ENCODE results near the gene CDC23. TPM values are rescaled to one million over a fixed set of nuclear protein-coding genes. Genes with fewer than 3 reads are reported as not detected.

The CDC23 gene
- total RNA-seq, 2 experiments from 2014 or later, result 45.0 to 46.7 TPM

DNA sequence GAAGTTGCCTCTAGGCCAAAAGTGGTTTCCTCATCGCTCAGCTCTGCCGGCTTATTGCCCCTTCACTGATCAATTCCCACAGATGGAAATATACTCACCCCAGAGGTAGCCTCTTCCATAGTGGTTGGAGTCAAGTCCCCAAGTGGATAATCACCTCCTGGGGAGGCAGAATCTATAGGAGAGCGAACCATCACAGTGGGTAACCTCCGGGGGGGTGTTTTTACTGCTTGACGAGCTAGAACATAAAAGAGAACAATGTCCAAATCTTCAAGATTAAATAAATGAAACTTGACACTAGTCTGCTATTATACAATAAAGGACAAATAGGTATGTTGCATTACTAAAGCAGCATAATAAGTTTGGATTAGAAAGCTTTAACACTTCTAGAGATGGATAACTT is 44.0 kb downstream of the CDC23 start:
- no peak for DNase-seq (ENCODE audit: low spot score)
- no peak overlapping the region for H2AFZ ChIP-seq (ENCODE audit: low read length)
- no peak overlapping the region for H3K4me3 ChIP-seq (ENCODE audit: low read depth, low read length, poor library complexity, severe bottlenecking)
- ChIA-PET POLR2A (interaction anchor here (1.2 kb wide), 1 partner anchor 18 kb away, joined by 4 read pairs; no protein-coding TSS in a partner anchor), CTCF (ENCODE audit: unreplicated experiment) (no interaction called here)
- no peak overlapping the region for H3K4me2 ChIP-seq (ENCODE audit: low read length)
- no peaks in the 10 kb centered on the region for H3K9me2 ChIP-seq (ENCODE audit: insufficient read depth, low read length)
- H3K9me3 ChIP-seq (ENCODE audit: low read length), result no peaks in the 10 kb centered on the region
- intact Hi-C loops (cut with micrococcal nuclease; ENCODE audit: unreplicated experiment), result no loop called here
- H3K4me1 ChIP-seq (ENCODE audit: insufficient read depth, low read length, poor library complexity, severe bottlenecking), result no peaks in the 10 kb centered on the region
- H3K36me3 ChIP-seq (ENCODE audit: insufficient read depth, low read length), result peaks cover 97% of the 10 kb centered on the region
- TF ChIP-seq EZH2phosphoT487 (IDR thresholded peaks at IDR 0.05; ENCODE audit: borderline replicate concordance, low read depth, low read length), result no peak
- TF ChIP-seq, protein P1, sequence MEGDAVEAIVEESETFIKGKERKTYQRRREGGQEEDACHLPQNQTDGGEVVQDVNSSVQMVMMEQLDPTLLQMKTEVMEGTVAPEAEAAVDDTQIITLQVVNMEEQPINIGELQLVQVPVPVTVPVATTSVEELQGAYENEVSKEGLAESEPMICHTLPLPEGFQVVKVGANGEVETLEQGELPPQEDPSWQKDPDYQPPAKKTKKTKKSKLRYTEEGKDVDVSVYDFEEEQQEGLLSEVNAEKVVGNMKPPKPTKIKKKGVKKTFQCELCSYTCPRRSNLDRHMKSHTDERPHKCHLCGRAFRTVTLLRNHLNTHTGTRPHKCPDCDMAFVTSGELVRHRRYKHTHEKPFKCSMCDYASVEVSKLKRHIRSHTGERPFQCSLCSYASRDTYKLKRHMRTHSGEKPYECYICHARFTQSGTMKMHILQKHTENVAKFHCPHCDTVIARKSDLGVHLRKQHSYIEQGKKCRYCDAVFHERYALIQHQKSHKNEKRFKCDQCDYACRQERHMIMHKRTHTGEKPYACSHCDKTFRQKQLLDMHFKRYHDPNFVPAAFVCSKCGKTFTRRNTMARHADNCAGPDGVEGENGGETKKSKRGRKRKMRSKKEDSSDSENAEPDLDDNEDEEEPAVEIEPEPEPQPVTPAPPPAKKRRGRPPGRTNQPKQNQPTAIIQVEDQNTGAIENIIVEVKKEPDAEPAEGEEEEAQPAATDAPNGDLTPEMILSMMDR (conservative IDR thresholded peaks at IDR 0.05; ENCODE audit: low read length), result no peak
- H3K27ac ChIP-seq (ENCODE audit: low read depth, low read length, poor library complexity, severe bottlenecking), result no peak overlapping the region
- BruUV-seq (replicated peaks), result no TSS peak
- H4K20me1 ChIP-seq (ENCODE audit: insufficient read depth, low read length), result no peaks in the 10 kb centered on the region; the same call in 1 of the 2 replicates
- H3K79me2 ChIP-seq (ENCODE audit: insufficient read depth, low read depth, low read length), result no peaks in the 10 kb centered on the region

- CTCF ChIA-PET (ENCODE audit: unreplicated experiment), result no interaction called here
These were observed 49.4 kb downstream of the CDC23 start for GRCh38 chr5:138163721-138164120.

GRCh38 chr5:138160706-138161105 is 52.4 kb downstream of the CDC23 start:
- no peaks in the 10 kb centered on the region for H3K9me2 ChIP-seq (ENCODE audit: insufficient read depth, low read length)
- no peak for DNase-seq (ENCODE audit: low spot score)
- CTCF ChIA-PET (ENCODE audit: unreplicated experiment), result no interaction called here
- no peaks in the 10 kb centered on the region for H4K20me1 ChIP-seq (ENCODE audit: insufficient read depth, low read length)
- no peaks in the 10 kb centered on the region for H3K79me2 ChIP-seq (ENCODE audit: insufficient read depth, low read depth, low read length)
- no TSS peak for BruUV-seq (replicated peaks)
- H3K36me3 ChIP-seq (ENCODE audit: insufficient read depth, low read length), result peaks cover 95% of the 10 kb centered on the region
- TF ChIP-seq, protein P1 (conservative IDR thresholded peaks at IDR 0.05; ENCODE audit: low read length), result no peak
- no peak for TF ChIP-seq EZH2phosphoT487 (IDR thresholded peaks at IDR 0.05; ENCODE audit: borderline replicate concordance, low read depth, low read length)
- no peak overlapping the region for H3K4me2 ChIP-seq (ENCODE audit: low read length)
- no peaks in the 10 kb centered on the region for H3K9me3 ChIP-seq (ENCODE audit: low read length)
- no peak overlapping the region for H3K4me3 ChIP-seq (ENCODE audit: low read depth, low read length, poor library complexity, severe bottlenecking)
- H3K27ac ChIP-seq (ENCODE audit: low read depth, low read length, poor library complexity, severe bottlenecking), result no peak overlapping the region
- no peaks in the 10 kb centered on the region for H3K4me1 ChIP-seq (ENCODE audit: insufficient read depth, low read length, poor library complexity, severe bottlenecking)
- POLR2A ChIA-PET, result interaction anchor here (1.0 kb wide), 1 partner anchor 11 kb away, joined by 3 read pairs; no protein-coding TSS in a partner anchor
- H2AFZ ChIP-seq (ENCODE audit: low read length), result no peak overlapping the region
- intact Hi-C loops (cut with micrococcal nuclease; ENCODE audit: unreplicated experiment), result no loop called here

More at GRCh38 chr5:138163721-138164120, 49.4 kb downstream of the CDC23 start:
- no peak overlapping the region for H3K4me3 ChIP-seq (ENCODE audit: low read depth, low read length, poor library complexity, severe bottlenecking)
- DNase-seq (ENCODE audit: low spot score), result no peak
- POLR2A ChIA-PET, result interaction anchor here (0.5 to 0.6 kb wide), 2 partner anchors 11 to 164 kb away, joined by 3 read pairs; no protein-coding TSS in a partner anchor
- no peaks in the 10 kb centered on the region for H4K20me1 ChIP-seq (ENCODE audit: insufficient read depth, low read length)
- no peak overlapping the region for H3K27ac ChIP-seq (ENCODE audit: low read depth, low read length, poor library complexity, severe bottlenecking)
- intact Hi-C loops (cut with micrococcal nuclease; ENCODE audit: unreplicated experiment), result no loop called here
- H3K4me2 ChIP-seq (ENCODE audit: low read length), result no peak overlapping the region
- H3K4me1 ChIP-seq (ENCODE audit: insufficient read depth, low read length, poor library complexity, severe bottlenecking), result no peaks in the 10 kb centered on the region
- no peaks in the 10 kb centered on the region for H3K9me2 ChIP-seq (ENCODE audit: insufficient read depth, low read length)
- peaks cover 100% of the 10 kb centered on the region for H3K36me3 ChIP-seq (ENCODE audit: insufficient read depth, low read length)
- no peak for TF ChIP-seq EZH2phosphoT487 (IDR thresholded peaks at IDR 0.05; ENCODE audit: borderline replicate concordance, low read depth, low read length)
- TF ChIP-seq, protein P1 (conservative IDR thresholded peaks at IDR 0.05; ENCODE audit: low read length), result no peak
- H2AFZ ChIP-seq (ENCODE audit: low read length), result no peak overlapping the region
- no peaks in the 10 kb centered on the region for H3K9me3 ChIP-seq (ENCODE audit: low read length)
- BruUV-seq (replicated peaks), result no TSS peak
- no peaks in the 10 kb centered on the region for H3K79me2 ChIP-seq (ENCODE audit: insufficient read depth, low read depth, low read length)
